ENCODE measurements around the gene HNRNPA2B1.

GRCh38 chr7:26192485-26193087 lies 8.0 kb downstream of the HNRNPA2B1 start:
- TF ChIP-seq, protein P1, sequence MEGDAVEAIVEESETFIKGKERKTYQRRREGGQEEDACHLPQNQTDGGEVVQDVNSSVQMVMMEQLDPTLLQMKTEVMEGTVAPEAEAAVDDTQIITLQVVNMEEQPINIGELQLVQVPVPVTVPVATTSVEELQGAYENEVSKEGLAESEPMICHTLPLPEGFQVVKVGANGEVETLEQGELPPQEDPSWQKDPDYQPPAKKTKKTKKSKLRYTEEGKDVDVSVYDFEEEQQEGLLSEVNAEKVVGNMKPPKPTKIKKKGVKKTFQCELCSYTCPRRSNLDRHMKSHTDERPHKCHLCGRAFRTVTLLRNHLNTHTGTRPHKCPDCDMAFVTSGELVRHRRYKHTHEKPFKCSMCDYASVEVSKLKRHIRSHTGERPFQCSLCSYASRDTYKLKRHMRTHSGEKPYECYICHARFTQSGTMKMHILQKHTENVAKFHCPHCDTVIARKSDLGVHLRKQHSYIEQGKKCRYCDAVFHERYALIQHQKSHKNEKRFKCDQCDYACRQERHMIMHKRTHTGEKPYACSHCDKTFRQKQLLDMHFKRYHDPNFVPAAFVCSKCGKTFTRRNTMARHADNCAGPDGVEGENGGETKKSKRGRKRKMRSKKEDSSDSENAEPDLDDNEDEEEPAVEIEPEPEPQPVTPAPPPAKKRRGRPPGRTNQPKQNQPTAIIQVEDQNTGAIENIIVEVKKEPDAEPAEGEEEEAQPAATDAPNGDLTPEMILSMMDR (IDR thresholded peaks at IDR 0.05) = no peak
- TF ChIP-seq, protein P2, sequence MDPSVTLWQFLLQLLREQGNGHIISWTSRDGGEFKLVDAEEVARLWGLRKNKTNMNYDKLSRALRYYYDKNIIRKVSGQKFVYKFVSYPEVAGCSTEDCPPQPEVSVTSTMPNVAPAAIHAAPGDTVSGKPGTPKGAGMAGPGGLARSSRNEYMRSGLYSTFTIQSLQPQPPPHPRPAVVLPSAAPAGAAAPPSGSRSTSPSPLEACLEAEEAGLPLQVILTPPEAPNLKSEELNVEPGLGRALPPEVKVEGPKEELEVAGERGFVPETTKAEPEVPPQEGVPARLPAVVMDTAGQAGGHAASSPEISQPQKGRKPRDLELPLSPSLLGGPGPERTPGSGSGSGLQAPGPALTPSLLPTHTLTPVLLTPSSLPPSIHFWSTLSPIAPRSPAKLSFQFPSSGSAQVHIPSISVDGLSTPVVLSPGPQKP (IDR thresholded peaks at IDR 0.05; ENCODE audit: low read depth, low read length) = no peak
- no peak for TF ChIP-seq EP300 (IDR thresholded peaks at IDR 0.05)
- TF ChIP-seq SMC3 (IDR thresholded peaks at IDR 0.05) = no peak

Data from A549 (cell line).